Activated naive CD4-positive, alpha-beta T cell (primary cell): ENCODE measurements around the gene LPIN1.
A peak's percentile ranks its signal among the peaks of the same experiment; 100 is the strongest.
"Not testable (repeated sequence)": the region's sequence is repeated elsewhere in the genome, so short reads cannot be mapped to it uniquely, and the experiment has no call there.

Experiments
- DNase-seq, 4 experiments: peaks; one replicate each; lab custom pipeline; 2025; lab: John Stamatoyannopoulos, UW

LPIN1 gene

GRCh38 chr2:11743846-11744553 lies 2.4 kb upstream of the LPIN1 start:
- DNase-seq, result peak in 2 of 4 experiments; percentile 20 to 34

DNA sequence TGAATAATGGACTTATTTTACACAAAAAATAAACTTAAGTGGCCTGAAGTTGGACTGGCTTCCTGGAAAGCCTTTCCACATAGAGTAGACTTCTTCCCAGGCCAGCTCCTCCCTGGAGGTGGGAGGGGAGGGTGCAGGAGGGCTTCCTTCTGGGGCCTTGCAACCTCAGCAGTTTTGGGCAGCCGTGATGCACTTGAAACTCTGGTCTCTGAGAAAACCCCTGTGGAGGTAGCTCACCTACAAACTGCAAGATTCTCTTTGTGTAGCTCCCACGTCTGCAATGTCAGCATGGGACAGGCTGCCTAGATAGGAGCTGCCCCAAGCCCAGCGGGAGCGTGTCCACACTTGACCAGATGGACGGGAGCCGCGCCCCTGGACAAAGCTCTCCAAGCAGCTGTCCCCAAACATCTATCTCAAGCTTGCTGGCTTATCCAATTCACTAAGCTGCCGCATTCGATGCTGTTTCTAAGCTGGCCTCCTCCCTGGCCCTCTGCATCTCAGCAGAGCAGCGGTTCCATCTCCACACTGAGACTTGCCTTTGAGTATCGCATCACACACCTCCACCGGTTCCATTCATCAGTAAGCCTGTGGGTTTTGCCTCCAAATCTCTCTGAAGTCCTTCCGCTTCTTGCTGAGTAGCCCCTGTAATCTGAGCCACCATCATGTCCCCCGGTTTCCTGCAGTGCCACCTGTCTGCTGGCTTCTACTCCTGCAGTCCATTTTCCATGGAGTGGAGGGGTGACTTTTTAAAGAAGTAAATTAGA lies 1.6 kb upstream of the LPIN1 start:
- DNase-seq, result no peak

- no peak for DNase-seq
Measured at GRCh38 chr2:11745613-11746375, 638 bp upstream of the LPIN1 start.

DNA sequence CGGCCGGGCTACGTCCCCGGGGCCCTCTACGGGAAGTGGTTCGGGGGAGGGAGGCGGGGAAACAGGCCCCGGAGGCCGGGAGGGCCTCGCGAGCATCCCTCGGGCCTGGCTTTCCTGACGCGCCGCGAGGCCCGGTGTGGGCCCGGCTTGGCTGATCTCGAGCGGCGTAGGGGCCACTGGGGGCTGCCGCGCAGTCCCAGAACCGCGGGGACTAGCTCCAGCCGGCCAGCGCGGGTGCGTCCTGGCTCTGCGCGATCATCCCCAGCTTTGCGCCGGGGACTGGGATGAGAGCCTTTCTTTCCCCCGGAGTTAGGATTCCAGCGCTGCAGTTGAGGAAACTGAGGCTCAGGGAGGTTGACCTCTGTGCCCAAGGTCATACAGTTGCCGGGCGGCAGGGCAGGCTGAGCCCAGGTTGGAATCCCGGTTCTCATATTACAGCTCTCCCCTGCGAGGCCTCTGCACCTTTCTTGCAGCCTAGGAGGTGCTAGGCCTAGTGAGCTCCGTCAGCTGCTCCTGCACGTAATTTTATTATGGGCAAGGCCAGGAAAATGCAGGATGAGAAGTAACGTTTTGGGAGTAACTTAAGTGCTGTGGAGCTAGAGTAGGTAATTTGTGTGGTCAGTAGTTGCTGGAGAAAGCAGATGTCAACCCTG lies 501 bp downstream of the LPIN1 start:
- DNase-seq, result no peak

- no peak for DNase-seq
Measured at GRCh38 chr2:11748018-11748860, 1.8 kb downstream of the LPIN1 start.

- no peak for DNase-seq
Measured at GRCh38 chr2:11748861-11749645, 2.6 kb downstream of the LPIN1 start.

DNA sequence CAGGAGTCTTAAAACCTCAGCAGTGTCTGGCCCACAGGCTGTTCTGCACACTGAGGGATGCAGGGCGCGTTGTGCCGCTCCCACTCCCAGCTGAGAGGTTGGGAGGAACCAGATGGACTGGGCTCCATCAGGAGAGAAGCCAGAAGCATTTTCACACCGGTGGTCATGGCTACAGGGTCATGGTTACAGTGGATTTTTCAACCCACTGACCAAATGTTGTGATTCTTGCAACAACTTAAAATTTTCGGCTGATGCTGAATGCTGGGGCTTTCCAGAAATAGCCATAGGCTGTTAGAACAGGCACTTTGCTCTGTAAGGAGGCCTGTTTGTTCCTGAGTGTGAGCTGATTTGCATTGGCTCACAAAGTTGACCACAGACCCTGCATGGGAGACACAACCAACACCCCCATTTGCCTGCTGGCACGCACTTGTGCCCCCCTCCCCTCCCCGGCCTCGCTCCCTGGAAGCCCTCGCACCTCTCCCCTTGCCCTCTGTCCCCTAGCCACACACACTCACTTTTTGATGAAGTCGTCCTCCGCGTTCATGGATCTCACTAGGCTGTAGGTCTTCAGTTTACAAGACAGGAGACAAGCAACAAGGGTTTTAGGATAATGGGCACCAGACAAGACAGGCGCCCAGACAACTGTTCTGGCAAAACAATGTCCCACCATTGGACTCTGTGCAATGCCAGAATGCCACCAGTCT lies 3.4 kb downstream of the LPIN1 start:
- DNase-seq, result no peak

GRCh38 chr2:11750422-11750821 lies 4.0 kb downstream of the LPIN1 start:
- no peak for DNase-seq

- no peak for DNase-seq
Measured at GRCh38 chr2:11750917-11751316, 4.5 kb downstream of the LPIN1 start.

DNA sequence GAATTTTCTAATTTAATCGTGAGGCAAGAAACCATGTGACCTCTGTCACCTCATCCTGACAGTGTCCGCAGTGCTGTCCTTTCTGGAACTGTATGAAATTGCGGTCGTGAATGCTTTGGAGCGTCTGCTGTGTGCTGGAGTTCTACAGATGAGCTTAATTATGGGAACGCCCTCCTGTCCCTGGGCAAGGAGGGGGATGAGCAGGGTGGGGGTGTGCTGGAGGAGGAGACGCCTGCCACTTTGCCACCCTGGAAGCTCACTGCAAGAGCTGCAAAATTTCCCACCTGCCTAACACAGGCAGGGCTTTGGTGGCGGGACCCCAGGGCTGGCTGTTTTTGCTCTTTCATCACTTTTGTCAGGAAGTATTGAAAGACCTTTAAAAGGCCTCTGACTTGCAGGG lies 6.5 kb downstream of the LPIN1 start:
- no peak for DNase-seq

DNA sequence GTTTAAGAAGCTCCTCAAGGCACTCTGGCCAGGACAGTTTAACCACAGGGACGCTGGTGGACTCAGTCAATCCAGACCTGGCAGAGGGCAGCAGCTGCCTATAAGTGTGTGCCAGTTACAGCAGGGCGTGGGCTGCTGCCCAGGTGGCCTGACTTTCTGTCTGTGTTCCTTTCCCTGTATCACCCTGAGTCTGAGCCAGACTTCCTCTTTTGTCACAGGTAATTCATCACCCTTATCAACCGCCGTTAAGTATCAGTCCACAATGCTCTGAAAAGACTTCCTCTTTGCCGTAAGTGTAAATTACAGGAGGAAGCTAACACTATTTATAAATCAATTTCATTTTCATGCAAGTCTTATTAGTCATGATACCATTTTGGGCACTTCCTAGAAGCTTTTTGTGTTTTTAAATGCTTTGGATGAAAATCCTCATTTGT lies 7.0 kb downstream of the LPIN1 start:
- DNase-seq, result no peak

DNA sequence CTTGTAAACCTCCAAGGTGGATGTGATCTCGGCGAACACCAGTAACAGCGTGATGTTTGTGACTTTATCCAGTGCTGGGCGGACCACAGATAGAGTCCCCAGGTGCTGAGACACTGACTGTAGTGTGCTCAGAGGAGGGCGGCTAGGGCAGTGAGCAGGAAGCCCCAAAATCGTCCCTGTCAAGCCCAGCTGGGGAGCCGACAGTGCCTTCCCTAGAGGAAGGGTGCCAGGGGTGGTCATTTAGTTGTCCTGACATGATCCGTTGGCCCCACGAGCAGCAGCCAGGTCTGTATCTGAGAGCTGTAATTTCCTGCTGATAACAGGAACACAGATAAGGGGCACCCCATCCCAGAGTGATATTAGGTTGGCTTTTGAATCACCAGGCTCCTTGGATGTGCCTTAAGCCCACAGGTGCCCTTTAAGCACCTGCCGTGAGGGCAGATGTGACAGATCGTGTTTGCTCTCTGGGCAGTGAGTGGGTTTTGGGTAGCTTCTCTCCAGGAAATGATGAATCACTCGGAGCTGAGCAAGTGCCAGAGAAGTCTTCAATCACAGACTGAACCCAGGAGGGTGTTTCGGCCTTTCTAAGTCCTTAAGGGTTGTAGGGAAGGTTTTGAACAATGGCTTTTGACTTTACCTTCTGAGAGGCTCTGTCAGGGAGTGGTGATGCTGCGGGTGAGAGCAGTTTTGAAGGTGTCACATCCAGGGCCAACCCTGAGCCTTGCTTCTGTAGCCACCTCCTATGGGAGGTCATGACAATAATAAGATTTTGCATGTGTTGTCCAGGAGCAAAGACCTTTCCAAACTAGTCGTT lies 7.7 kb downstream of the LPIN1 start:
- peak in 2 of 4 experiments; percentile 29 to 31 for DNase-seq

GRCh38 chr2:11754700-11755015 lies 8.2 kb downstream of the LPIN1 start:
- DNase-seq, result no peak

DNA sequence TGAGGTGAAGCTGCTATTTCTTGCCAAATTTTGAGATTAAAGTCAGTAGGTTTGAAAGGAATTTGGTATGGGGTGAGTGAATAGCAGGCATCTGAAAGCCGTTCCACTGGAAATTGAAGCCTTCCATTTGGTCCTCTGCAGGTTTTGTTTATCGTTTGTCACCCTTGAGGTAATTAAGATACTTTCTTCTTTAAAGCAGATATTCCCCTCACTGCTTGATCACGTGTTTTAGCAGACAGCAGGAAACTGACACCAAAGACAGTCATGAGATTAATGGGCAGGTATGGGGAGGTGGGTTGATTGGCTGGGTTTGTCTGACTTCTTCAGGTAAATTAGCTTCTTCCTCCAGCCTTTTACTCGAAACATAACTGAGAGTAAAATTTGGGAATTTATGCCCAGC lies 10.7 kb downstream of the LPIN1 start:
- DNase-seq, result no peak

DNA sequence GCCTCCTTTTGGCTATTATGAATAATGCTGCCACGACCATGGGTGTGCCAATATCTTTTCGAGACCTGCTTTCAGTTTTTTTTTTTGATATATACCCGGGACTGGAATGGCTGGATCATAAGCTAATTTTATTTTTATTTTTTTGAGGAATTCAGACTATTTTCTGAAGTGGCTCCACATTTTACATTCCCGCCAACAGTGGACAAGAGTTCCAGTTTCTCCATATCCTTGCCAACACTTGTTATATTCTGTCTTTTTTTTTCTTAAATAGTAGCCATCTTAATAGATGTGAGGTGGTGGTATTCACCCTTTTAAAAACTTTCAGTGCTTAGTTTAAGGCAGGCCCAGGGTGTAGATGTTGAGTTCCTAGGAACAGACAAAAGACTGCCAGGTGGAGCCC lies 11.8 kb downstream of the LPIN1 start:
- DNase-seq, result no peak

- DNase-seq, result no peak
Measured at GRCh38 chr2:11758647-11759046, 12.2 kb downstream of the LPIN1 start.

GRCh38 chr2:11759182-11759975 lies 12.9 kb downstream of the LPIN1 start:
- not testable (repeated sequence) for DNase-seq

GRCh38 chr2:11761259-11761658 lies 14.8 kb downstream of the LPIN1 start:
- no peak for DNase-seq
